NOMO-1 (cell line): ENCODE measurements around the gene VAMP5.
A peak's percentile ranks its signal among the peaks of the same experiment; 100 is the strongest.
"Not testable (repeated sequence)": the region's sequence is repeated elsewhere in the genome, so short reads cannot be mapped to it uniquely, and the experiment has no call there.

Experiments used
- DNase-seq, 2 experiments: peaks; one replicate each; lab custom pipeline; 2025; ENCODE audit not compliant: unreplicated experiment in 2 of 2; lab: John Stamatoyannopoulos, UW

VAMP5 gene

GRCh38 chr2:85582492-85582891 is 1.7 kb upstream of the VAMP5 start:
- DNase-seq = no peak

- no peak for DNase-seq
Measured at GRCh38 chr2:85583667-85584353, 421 bp upstream of the VAMP5 start.

- peak in 1 of 2 experiments; percentile 23 for DNase-seq
Measured at GRCh38 chr2:85584857-85585780, 888 bp downstream of the VAMP5 start.

- peak in 1 of 2 experiments; percentile 12 for DNase-seq
Measured at GRCh38 chr2:85585781-85586105, 1.5 kb downstream of the VAMP5 start.

- peak in 1 of 2 experiments; percentile 12 for DNase-seq
Measured at GRCh38 chr2:85588236-85588635, 4.0 kb downstream of the VAMP5 start.

- no peak for DNase-seq
Measured at GRCh38 chr2:85588645-85589044, 4.4 kb downstream of the VAMP5 start.

GRCh38 chr2:85589181-85589580 is 5.0 kb downstream of the VAMP5 start:
- no peak for DNase-seq

GRCh38 chr2:85589982-85590791 is 6.0 kb downstream of the VAMP5 start:
- no peak for DNase-seq

- no peak for DNase-seq
Measured at GRCh38 chr2:85590950-85591349, 6.7 kb downstream of the VAMP5 start.

- DNase-seq = no peak
Measured at GRCh38 chr2:85591563-85591962, 7.3 kb downstream of the VAMP5 start.

- DNase-seq = not testable (repeated sequence)
Measured at GRCh38 chr2:85592299-85592698, 8.1 kb downstream of the VAMP5 start.

- no peak for DNase-seq
Measured at GRCh38 chr2:85593023-85593422, 8.8 kb downstream of the VAMP5 start.

- DNase-seq = no peak
Measured at GRCh38 chr2:85594715-85595300, 10.6 kb downstream of the VAMP5 start.

- peak; percentile 97 to 99 for DNase-seq
Measured at GRCh38 chr2:85595301-85596025, 11.2 kb downstream of the VAMP5 start, which contains the start of gene RNF181. Gene RNF181, plus strand, starts transcription at chr2:85595745. Its CDS starts 19 bp downstream, at chr2:85595764.

- no peak for DNase-seq
Measured at GRCh38 chr2:85596026-85596333, 11.7 kb downstream of the VAMP5 start.

- DNase-seq = no peak
Measured at GRCh38 chr2:85596486-85597143, 12.4 kb downstream of the VAMP5 start.

GRCh38 chr2:85597241-85597640 is 13.0 kb downstream of the VAMP5 start:
- DNase-seq = no peak

GRCh38 chr2:85598594-85599340 is 14.5 kb downstream of the VAMP5 start:
- no peak for DNase-seq
